ENCODE measurements around the gene LPCAT2.
A peak's percentile ranks its signal among the peaks of the same experiment; 100 is the strongest.

Gene LPCAT2

GRCh38 chr16:55481023-55481422 lies 27.8 kb upstream of the LPCAT2 start:
- DNase-seq: no peak

GRCh38 chr16:55482056-55482455 lies 26.8 kb upstream of the LPCAT2 start:
- DNase-seq: no peak

DNA sequence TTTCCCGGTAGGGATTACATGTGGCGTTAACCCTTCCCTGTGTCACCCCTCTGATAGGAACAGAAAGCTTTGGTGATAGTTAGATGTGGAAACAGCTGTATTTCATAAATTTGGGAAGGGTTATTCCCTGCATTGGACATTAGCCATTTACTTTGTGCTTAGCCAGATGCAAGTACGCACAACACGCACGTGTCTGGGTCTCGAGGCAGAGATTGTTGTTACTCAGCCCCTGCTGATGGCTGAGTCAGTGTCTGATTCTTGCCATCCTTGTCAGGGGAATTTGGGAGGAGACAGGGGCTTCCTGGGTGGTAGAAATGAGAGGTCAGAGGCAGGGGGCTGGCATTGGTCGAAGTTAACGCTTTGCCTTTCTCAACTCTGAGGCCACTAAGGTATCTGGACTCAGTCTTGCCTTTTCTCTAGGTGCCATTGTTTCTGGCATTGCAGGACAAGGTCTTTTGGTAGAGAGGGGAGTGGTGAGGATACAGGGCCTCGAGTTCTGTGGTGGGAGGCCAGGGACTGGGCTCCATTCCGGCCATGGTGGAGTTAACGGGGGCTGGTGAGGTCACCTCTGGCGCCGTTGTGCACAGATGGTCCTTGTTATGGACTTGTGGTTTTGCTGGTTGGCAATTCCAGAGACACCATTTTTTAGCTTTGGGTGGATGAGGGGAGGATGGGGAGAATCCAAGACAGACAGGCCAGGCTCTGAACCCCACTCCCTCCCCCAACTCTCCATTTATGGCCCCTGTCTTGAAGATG lies 21.6 kb upstream of the LPCAT2 start:
- DNase-seq: no peak

DNA sequence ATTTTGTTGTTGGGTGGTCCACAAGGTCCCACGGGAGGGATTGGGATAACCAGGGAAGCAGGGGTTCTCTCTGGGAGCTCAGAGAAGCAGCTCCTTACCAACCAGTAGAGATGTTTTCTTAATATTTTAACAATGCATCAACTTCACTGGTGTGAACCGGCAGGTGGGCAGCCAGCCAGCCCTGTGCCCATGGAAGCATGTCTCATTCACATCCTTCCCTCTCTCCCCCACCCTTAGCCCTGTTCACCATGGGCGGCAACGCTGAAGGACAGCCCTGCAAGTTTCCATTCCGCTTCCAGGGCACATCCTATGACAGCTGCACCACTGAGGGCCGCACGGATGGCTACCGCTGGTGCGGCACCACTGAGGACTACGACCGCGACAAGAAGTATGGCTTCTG lies 20.6 kb upstream of the LPCAT2 start:
- DNase-seq: no peak

DNA sequence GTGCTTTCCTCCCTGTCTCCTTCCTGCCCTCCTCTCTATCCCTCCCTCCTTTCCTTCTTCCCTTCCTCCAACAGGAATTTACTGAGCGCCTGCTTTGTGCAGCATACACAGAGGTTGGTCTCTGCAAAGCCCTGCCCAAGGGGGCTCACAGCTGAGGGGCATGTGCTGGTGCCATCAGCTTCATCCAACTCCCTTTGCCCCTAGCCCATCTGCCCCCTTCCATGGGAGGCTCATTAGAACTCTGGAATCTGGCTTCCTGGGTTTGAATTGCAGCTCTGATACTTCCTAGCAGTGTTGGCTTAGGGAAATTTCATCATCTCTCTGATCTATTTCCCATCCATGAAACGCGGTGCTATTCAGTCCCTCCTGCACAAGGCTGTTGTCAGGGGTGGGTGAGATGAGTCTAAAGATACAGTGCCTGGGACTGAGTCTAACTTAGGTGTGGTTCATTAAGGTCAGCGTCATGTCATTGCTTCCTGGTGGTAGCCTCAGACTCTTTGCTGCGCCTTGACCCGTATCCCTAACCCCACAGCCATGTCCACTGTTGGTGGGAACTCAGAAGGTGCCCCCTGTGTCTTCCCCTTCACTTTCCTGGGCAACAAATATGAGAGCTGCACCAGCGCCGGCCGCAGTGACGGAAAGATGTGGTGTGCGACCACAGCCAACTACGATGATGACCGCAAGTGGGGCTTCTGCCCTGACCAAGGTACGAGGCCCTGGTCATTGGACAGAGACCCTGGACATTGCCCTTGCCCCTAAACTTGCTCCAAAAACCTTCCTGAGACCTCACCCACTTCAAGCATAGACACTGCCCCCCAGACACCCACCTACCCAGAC lies 19.5 kb upstream of the LPCAT2 start:
- DNase-seq: no peak

DNA sequence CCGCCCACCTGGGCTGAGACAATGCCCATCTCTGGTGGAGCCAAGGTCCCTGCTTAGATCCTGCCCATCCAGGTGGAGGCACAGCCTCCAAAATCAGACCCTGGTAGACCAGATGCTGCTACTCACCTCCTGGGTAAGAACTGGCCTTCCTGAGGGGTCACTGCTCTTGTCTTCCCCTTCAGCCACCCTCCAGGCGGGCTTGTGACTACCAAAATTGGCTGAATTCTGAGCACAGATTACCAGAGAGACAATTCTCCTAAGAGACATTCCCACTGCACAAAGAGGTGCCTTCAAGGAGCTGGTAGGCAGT lies 19.0 kb upstream of the LPCAT2 start:
- no peak for DNase-seq

GRCh38 chr16:55490301-55490700 lies 18.6 kb upstream of the LPCAT2 start:
- DNase-seq: peak; percentile 11

- peak; percentile 8 for DNase-seq
Measured at GRCh38 chr16:55491691-55492090, 17.2 kb upstream of the LPCAT2 start.

GRCh38 chr16:55492756-55493380 lies 16.0 kb upstream of the LPCAT2 start:
- DNase-seq: peak; percentile 8

- DNase-seq: no peak
Measured at GRCh38 chr16:55494994-55495421, 13.9 kb upstream of the LPCAT2 start.

GRCh38 chr16:55495616-55496289 lies 13.1 kb upstream of the LPCAT2 start:
- no peak for DNase-seq

DNA sequence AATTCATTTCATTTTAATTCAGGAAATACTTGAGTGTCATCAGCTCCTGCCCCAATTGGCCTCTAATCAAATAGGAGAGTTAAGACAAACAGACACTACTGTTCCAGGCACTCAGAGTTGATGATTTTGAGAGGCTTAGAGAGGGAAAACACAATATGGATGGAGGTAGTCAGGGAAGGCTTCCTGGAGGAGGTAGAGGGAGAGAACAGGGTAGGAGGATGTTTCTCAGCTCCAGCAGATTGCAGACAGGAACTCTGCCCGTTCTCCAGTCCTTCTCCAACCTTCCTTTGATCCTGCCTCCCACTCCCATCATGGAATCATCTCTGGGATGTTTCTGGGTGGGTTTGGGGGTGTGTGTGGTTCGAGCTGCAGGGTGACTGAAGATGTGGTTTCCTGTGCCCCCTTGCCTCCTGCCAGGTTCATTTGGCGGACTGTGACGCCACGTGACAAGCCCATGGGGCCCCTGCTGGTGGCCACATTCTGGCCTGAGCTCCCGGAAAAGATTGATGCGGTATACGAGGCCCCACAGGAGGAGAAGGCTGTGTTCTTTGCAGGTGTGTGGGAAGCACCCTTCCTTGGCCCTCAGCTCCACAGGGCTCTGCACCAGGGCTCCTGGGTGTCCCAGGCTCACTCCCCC lies 12.2 kb upstream of the LPCAT2 start:
- no peak for DNase-seq

GRCh38 chr16:55497558-55497957 lies 11.3 kb upstream of the LPCAT2 start:
- no peak for DNase-seq

- DNase-seq: no peak
Measured at GRCh38 chr16:55498101-55498500, 10.8 kb upstream of the LPCAT2 start.

DNA sequence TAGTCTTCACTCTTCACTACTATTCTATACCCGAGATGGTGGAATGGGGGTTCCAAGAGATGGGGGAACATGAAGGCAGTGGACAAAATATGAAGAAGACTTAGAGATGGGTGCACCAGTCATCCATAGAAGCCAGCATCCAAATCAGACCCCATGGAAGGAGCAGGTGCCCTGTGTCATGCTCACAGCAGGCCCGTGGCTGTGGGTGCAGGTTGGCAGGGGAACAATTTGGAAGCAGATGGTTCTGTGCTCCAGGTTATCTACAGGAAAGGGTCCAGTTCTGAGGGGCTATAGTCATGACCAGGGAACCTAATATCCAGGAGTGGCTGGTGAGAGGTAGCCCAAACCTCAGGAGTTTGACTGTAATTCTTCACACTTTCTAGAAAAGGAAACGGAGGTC lies 9.6 kb upstream of the LPCAT2 start:
- DNase-seq: no peak

DNA sequence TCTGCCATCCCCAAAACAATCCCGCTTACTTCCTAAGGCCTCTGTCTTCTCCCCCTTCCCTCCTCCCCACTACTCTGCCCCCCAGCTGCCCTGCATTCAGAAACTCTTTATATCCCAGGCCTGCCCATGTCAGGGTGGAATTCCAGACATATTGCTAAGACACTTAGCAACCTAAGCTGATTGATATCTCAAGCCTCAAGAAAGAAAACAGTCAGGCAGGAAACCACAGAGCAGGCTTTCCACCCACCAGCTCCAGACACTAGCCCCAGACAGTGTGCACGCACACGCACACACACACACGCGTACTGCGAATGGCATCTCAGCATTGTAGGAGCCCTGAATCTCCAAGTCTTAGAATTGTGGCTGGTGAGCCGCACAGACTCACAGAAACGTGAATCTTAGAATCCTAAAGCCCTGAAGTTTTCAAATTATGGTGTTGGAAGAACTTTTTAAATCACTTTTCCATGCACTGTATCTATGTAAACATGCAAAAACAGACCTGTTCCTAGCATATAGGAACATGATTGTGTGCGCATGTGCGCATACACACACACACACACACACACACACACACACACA lies 8.8 kb upstream of the LPCAT2 start:
- peak; percentile 40 for DNase-seq

GRCh38 chr16:55500530-55501011 lies 8.3 kb upstream of the LPCAT2 start:
- no peak for DNase-seq

DNA sequence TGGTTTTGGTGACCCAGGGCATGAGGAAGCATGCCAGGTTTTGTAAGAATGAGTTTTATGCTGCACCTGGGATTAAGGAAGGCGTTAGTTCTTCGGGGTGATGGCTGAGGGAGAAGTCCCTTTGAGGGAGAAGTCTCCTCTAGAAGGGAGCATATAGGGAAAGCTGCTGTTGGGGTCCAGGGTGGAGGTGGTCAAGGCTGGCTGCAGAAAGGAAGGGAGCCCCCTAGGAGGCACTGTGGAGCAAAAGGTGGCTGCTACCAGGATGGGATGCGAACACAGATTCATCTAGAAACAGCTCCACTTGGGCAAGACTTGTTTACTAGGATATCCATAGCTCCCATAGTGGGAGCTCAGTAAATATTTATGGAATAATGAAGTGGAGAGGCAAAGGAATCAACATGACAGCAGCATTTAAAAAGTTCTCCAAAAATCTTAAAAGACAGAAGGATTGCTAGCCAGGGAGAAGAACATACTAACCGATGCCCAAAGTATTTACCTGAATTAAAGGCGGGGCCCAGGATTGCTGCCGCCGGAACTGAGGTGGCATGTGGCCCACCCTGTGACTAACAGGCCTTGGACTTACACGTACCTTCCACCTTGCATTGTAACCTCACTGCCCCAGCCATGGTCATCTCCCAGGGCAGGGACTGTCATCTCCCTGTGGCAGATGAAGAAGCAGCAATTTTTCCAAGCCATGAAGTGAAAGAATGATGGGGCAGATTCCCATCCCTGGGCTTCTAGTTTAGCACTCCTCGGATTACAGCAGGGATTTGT lies 7.1 kb upstream of the LPCAT2 start:
- no peak for DNase-seq

- no peak for DNase-seq
Measured at GRCh38 chr16:55502801-55503366, 6.0 kb upstream of the LPCAT2 start.

GRCh38 chr16:55503726-55504550 lies 4.9 kb upstream of the LPCAT2 start:
- DNase-seq: no peak
